Sigmoid colon (tissue), 4 donors: ENCODE results near the gene PCDHB13.
"Not testable (repeated sequence)": the region's sequence is repeated elsewhere in the genome, so short reads cannot be mapped to it uniquely, and the experiment has no call there.

Experiments
- EP300 ChIP-seq, 4 donors: sonication (generic); formaldehyde crosslinking; IDR thresholded peaks; one replicate each; pipeline ENCODE4 v1.6.1; 2017; ENCODE audit warnings: antibody characterized with exemption in 4 of 4
- POLR2A ChIP-seq, 2 donors: fragments of 450-650 bp; IDR thresholded peaks; one replicate each; pipeline ENCODE4 v1.6.1; 2016; ENCODE audit warnings: antibody characterized with exemption in 2 of 2, mild to moderate bottlenecking in 2 of 2, moderate library complexity in 2 of 2
- POLR2AphosphoS5 ChIP-seq, 4 donors: sonication (generic); formaldehyde crosslinking; IDR thresholded peaks; one replicate each; pipeline ENCODE4 v1.6.1; 2017; ENCODE audit warnings: antibody characterized with exemption in 4 of 4
- TF ChIP-seq, protein P1 (sequence below), 4 experiments: fragments of 450-650 bp in 3 of 4; fragments of 200-600 bp in 1 of 4; IDR thresholded peaks; one replicate each; pipeline ENCODE4 v1.5.1; 2016 to 2019; ENCODE audit warnings: antibody characterized with exemption in 4 of 4, mild to moderate bottlenecking in 3 of 4, moderate library complexity in 2 of 4

GRCh38 chr5:141179876-141180275, 33.8 kb upstream of the PCDHB13 start:
- TF ChIP-seq, protein P1, sequence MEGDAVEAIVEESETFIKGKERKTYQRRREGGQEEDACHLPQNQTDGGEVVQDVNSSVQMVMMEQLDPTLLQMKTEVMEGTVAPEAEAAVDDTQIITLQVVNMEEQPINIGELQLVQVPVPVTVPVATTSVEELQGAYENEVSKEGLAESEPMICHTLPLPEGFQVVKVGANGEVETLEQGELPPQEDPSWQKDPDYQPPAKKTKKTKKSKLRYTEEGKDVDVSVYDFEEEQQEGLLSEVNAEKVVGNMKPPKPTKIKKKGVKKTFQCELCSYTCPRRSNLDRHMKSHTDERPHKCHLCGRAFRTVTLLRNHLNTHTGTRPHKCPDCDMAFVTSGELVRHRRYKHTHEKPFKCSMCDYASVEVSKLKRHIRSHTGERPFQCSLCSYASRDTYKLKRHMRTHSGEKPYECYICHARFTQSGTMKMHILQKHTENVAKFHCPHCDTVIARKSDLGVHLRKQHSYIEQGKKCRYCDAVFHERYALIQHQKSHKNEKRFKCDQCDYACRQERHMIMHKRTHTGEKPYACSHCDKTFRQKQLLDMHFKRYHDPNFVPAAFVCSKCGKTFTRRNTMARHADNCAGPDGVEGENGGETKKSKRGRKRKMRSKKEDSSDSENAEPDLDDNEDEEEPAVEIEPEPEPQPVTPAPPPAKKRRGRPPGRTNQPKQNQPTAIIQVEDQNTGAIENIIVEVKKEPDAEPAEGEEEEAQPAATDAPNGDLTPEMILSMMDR (IDR thresholded peaks at IDR 0.05): not testable (repeated sequence)
- TF ChIP-seq POLR2A, POLR2AphosphoS5, EP300 (IDR thresholded peaks at IDR 0.05): not testable (repeated sequence)
